ENCODE data around the gene INPP4A. TPM values are rescaled to one million over a fixed set of nuclear protein-coding genes. Genes with fewer than 3 reads are reported as not detected.

INPP4A gene
- total and polyA plus RNA-seq, 7 experiments from 2014 or later, result 51.4 to 165 (median 145) TPM

DNA sequence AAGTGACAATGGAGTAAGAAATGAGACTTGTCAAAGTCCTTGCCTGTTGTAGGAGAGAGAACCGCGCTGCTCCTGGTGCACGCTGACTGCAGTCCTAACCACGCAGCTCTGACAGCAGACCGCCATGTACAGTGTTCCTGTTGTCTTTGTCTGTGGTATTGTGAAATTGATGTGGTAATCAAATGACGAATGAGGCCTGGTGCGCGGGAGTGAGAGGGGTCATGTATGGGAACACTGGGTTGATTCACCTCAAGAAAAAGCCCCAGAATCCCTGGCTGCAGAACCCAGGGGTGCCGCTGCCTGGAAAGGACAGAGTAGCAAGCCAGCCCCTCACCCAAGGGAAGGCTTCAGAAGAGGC, 64.0 kb downstream of the INPP4A start:
- no peaks in the 10 kb centered on the region for H3K27me3 ChIP-seq (ENCODE audit: control insufficient read depth in 2 of 2, insufficient read depth in 2 of 2, low read length in 2 of 2)
- CTCF ChIA-PET, result no interaction called here
- POLR2A ChIA-PET, result no interaction called here
- peak overlapping the region; percentile 22 to 72 (median 54) for H3K4me3 Mint-ChIP-seq
- H3K27ac ChIP-seq (ENCODE audit: low read depth, low read length), result peak overlapping the region; percentile 50
- H3K36me3 ChIP-seq (ENCODE audit: control insufficient read depth in 2 of 3, insufficient read depth in 3 of 3, low read length in 3 of 3), result no peaks in the 10 kb centered on the region
- no peaks in the 10 kb centered on the region for H3K9me3 ChIP-seq (ENCODE audit: control insufficient read depth in 2 of 3, low read length in 3 of 3)
- no peaks in the 10 kb centered on the region for H3K27me3 Mint-ChIP-seq
- DNase-seq (peak in 8 of 9 donors; percentile 52 to 75 (median 63)), ATAC-seq (peak; percentile 81)
- H3K4me1 ChIP-seq (ENCODE audit: control insufficient read depth in 2 of 2, insufficient read depth in 2 of 2, low read length in 2 of 2), result peaks cover 49 to 85% of the 10 kb centered on the region in 2 donors
- peaks cover 5 to 24% (median 8%) of the 10 kb centered on the region in 5 donors for H3K36me3 Mint-ChIP-seq
- peaks cover 82 to 100% (median 98%) of the 10 kb centered on the region in 7 donors for H3K4me1 Mint-ChIP-seq
- intact Hi-C loops (cut with micrococcal nuclease), result loop anchor here in 1 of 2 donors (5.0 kb wide), 1 partner anchor 36 kb away; no protein-coding TSS in a partner anchor
- no peaks in the 10 kb centered on the region for H3K9me3 Mint-ChIP-seq
- H3K4me3 ChIP-seq (ENCODE audit: low read length), result no peak overlapping the region
- H3K27ac Mint-ChIP-seq, result peak overlapping the region; percentile 72 to 92 (median 86)

DNA sequence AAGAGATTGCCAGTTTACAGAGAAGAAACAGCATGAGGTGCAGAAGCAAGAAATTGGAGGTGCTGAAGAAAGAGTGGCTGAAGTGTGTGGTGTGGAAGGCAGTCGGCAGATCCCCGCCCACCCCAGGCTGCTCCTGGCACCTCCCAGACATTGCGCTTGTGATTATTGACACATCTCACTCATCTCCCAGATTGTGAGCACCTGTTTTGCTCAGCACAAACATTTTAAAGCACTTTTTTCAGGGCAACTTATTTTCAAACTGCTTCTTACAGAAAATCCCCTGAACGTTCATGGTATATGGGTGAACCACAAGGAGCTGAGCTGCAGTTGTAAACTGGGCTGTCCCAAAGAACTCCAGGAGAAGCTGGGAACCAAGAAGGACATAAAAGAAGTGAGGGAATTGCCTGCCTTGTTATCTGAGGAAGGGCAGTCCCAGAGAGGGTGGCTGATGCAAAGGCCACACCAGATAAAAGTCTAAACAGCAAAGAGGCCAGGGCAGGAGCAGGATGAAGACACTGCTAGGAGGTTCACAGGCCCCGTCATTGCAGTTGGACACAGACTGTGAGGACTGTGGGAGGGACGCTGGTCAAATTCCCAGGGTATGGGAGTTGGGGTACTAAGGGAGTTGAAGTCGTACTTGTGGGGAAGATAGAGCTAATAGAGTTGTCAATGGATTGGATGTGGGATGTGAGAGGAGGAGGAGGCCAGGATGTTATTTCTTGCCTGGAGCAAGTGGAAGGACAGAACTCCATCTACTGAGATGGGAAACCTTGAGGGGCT, 65.1 kb downstream of the INPP4A start:
- H3K9me3 ChIP-seq (ENCODE audit: control insufficient read depth in 2 of 3, low read length in 3 of 3), result no peaks in the 10 kb centered on the region
- peak overlapping the region in 4 of 10 donors; percentile 9 to 38 (median 30) for H3K4me3 Mint-ChIP-seq
- CTCF ChIA-PET, result interaction anchor here (1.0 kb wide), 1 partner anchor 22 kb away, joined by 3 read pairs; no protein-coding TSS in a partner anchor
- H3K4me3 ChIP-seq (ENCODE audit: low read length), result no peak overlapping the region
- no peaks in the 10 kb centered on the region for H3K27me3 ChIP-seq (ENCODE audit: control insufficient read depth in 2 of 2, insufficient read depth in 2 of 2, low read length in 2 of 2)
- ATAC-seq (no peak), DNase-seq (no peak)
- peaks cover 3 to 24% (median 8%) of the 10 kb centered on the region in 5 donors for H3K36me3 Mint-ChIP-seq
- H3K4me1 ChIP-seq (ENCODE audit: control insufficient read depth in 2 of 2, insufficient read depth in 2 of 2, low read length in 2 of 2), result peaks cover 47 to 84% of the 10 kb centered on the region in 2 donors
- POLR2A ChIA-PET, result no interaction called here
- no peaks in the 10 kb centered on the region for H3K36me3 ChIP-seq (ENCODE audit: control insufficient read depth in 2 of 3, insufficient read depth in 3 of 3, low read length in 3 of 3)
- H3K9me3 Mint-ChIP-seq, result no peaks in the 10 kb centered on the region
- intact Hi-C loops (cut with micrococcal nuclease), result loop anchor here in 1 of 2 donors (5.0 kb wide), 1 partner anchor 37 kb away; no protein-coding TSS in a partner anchor
- H3K4me1 Mint-ChIP-seq, result peaks cover 83 to 100% (median 96%) of the 10 kb centered on the region in 7 donors
- peak overlapping the region; percentile 16 to 92 (median 82) for H3K27ac Mint-ChIP-seq
- no peaks in the 10 kb centered on the region for H3K27me3 Mint-ChIP-seq
- H3K27ac ChIP-seq (ENCODE audit: low read depth, low read length), result peak overlapping the region; percentile 50

DNA sequence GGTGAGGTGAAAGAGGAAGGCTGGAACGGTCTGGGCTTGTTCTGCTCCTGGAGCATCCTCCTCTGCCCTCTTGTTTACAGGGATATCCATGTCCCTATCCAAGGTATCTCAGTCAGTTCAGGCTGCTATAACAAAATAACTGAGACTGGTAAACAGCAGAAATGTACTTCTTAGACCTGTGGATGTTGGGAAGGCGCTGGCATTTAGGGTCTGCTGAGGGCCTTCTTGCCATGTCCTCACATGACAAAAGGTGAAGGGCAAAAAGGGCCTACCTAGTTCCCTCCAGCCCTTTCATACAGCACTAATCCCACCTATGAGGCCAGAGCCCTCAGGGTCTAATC, 65.6 kb downstream of the INPP4A start:
- Histone ChIP-seq H3K36me3 (ENCODE audit: control insufficient read depth in 2 of 3, insufficient read depth in 3 of 3, low read length in 3 of 3) (no peaks in the 10 kb centered on the region), H3K27ac (ENCODE audit: low read depth, low read length) (peak overlapping the region; percentile 50), H3K27me3 (ENCODE audit: control insufficient read depth in 2 of 2, insufficient read depth in 2 of 2, low read length in 2 of 2) (no peaks in the 10 kb centered on the region), H3K4me1 (ENCODE audit: control insufficient read depth in 2 of 2, insufficient read depth in 2 of 2, low read length in 2 of 2) (peaks cover 50 to 84% of the 10 kb centered on the region in 2 donors), H3K4me3 (ENCODE audit: low read length) (no peak overlapping the region), H3K9me3 (ENCODE audit: control insufficient read depth in 2 of 3, low read length in 3 of 3) (no peaks in the 10 kb centered on the region)
- no peak for DNase-seq
- H3K4me1 Mint-ChIP-seq, result peaks cover 81 to 100% (median 95%) of the 10 kb centered on the region in 7 donors
- H3K9me3 Mint-ChIP-seq, result no peaks in the 10 kb centered on the region
- peak overlapping the region; percentile 16 to 92 (median 82) for H3K27ac Mint-ChIP-seq
- H3K4me3 Mint-ChIP-seq, result peak overlapping the region in 3 of 10 donors; percentile 27 to 38 (median 33)
- no peaks in the 10 kb centered on the region for H3K27me3 Mint-ChIP-seq
- POLR2A ChIA-PET, result no interaction called here
- ATAC-seq, result no peak
- CTCF ChIA-PET, result interaction anchor here (1.0 kb wide), 1 partner anchor 23 kb away, joined by 3 read pairs; no protein-coding TSS in a partner anchor
- H3K36me3 Mint-ChIP-seq, result peaks cover 3 to 24% (median 8%) of the 10 kb centered on the region in 5 donors
- intact Hi-C loops (cut with micrococcal nuclease), result no loop called here

DNA sequence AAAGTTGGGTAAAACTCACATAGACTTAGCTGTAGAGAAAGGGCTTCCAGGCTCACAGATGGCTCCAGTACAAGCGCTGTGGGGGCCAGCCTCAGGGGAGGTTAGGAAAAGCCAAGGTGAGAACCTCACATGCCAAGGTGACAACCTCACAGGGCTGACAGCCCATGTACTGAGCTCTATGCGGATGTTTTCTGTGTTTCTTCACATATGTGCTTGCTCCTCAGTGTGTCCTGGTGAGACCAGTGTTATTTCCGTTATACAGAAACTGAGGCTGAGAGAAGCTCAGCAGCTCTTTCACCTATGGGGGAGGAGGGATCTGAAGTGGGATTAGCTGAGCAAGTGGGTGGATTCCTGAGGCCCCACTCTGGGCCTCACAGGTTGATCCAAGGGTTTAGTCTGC, 67.3 kb downstream of the INPP4A start:
- peaks cover 75 to 100% (median 95%) of the 10 kb centered on the region in 7 donors for H3K4me1 Mint-ChIP-seq
- no peak for ATAC-seq
- intact Hi-C loops (cut with micrococcal nuclease), result no loop called here
- no peak overlapping the region for H3K4me3 ChIP-seq (ENCODE audit: low read length)
- peaks cover 52 to 86% of the 10 kb centered on the region in 2 donors for H3K4me1 ChIP-seq (ENCODE audit: control insufficient read depth in 2 of 2, insufficient read depth in 2 of 2, low read length in 2 of 2)
- DNase-seq, result no peak
- H3K27ac Mint-ChIP-seq, result peak overlapping the region in 7 of 9 donors; percentile 49 to 82 (median 72)
- H3K4me3 Mint-ChIP-seq, result no peak overlapping the region
- H3K27me3 Mint-ChIP-seq, result no peaks in the 10 kb centered on the region
- no peaks in the 10 kb centered on the region for H3K9me3 ChIP-seq (ENCODE audit: control insufficient read depth in 2 of 3, low read length in 3 of 3)
- CTCF ChIA-PET, result no interaction called here
- H3K27ac ChIP-seq (ENCODE audit: low read depth, low read length), result no peak overlapping the region
- no peaks in the 10 kb centered on the region for H3K27me3 ChIP-seq (ENCODE audit: control insufficient read depth in 2 of 2, insufficient read depth in 2 of 2, low read length in 2 of 2)
- peaks cover 3 to 18% (median 8%) of the 10 kb centered on the region in 5 donors for H3K36me3 Mint-ChIP-seq
- H3K36me3 ChIP-seq (ENCODE audit: control insufficient read depth in 2 of 3, insufficient read depth in 3 of 3, low read length in 3 of 3), result no peaks in the 10 kb centered on the region
- POLR2A ChIA-PET, result no interaction called here
- no peaks in the 10 kb centered on the region for H3K9me3 Mint-ChIP-seq

DNA sequence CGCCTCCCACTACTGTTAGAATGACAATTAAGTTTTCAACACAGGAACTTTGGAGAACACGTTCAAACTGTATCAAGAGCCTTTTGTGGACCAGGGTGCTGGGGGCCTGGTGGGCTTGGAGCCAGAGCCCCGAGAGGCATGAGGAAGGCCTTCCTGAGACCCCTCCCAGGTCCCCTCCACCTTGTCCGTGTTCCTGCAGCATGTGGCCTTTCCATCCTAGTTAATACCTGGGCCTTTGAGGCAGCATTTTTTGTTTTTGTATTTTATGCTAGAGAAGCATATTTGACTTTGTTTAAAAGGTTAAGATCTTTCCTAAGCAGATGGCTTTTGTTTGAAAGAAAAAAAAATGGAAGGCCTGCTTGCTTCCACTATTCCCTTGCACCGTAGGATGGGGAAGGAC, 68.0 kb downstream of the INPP4A start:
- Histone ChIP-seq H3K9me3 (ENCODE audit: control insufficient read depth in 2 of 3, low read length in 3 of 3) (no peaks in the 10 kb centered on the region), H3K27me3 (ENCODE audit: control insufficient read depth in 2 of 2, insufficient read depth in 2 of 2, low read length in 2 of 2) (no peaks in the 10 kb centered on the region), H3K27ac (ENCODE audit: low read depth, low read length) (no peak overlapping the region), H3K36me3 (ENCODE audit: control insufficient read depth in 2 of 3, insufficient read depth in 3 of 3, low read length in 3 of 3) (no peaks in the 10 kb centered on the region), H3K4me1 (ENCODE audit: control insufficient read depth in 2 of 2, insufficient read depth in 2 of 2, low read length in 2 of 2) (peaks cover 52 to 87% of the 10 kb centered on the region in 2 donors), H3K4me3 (ENCODE audit: low read length) (no peak overlapping the region)
- H3K27me3 Mint-ChIP-seq, result no peaks in the 10 kb centered on the region
- peak overlapping the region in 7 of 9 donors; percentile 32 to 93 (median 66) for H3K27ac Mint-ChIP-seq
- H3K9me3 Mint-ChIP-seq, result no peaks in the 10 kb centered on the region
- CTCF ChIA-PET, result no interaction called here
- H3K4me1 Mint-ChIP-seq, result peaks cover 75 to 100% (median 95%) of the 10 kb centered on the region in 7 donors
- intact Hi-C loops (cut with micrococcal nuclease), result no loop called here
- ATAC-seq, result no peak
- POLR2A ChIA-PET, result no interaction called here
- H3K36me3 Mint-ChIP-seq, result peaks cover 0 to 18% (median 5%) of the 10 kb centered on the region in 5 donors
- DNase-seq, result no peak
- H3K4me3 Mint-ChIP-seq, result peak overlapping the region in 2 of 10 donors; percentile 12 to 48

DNA sequence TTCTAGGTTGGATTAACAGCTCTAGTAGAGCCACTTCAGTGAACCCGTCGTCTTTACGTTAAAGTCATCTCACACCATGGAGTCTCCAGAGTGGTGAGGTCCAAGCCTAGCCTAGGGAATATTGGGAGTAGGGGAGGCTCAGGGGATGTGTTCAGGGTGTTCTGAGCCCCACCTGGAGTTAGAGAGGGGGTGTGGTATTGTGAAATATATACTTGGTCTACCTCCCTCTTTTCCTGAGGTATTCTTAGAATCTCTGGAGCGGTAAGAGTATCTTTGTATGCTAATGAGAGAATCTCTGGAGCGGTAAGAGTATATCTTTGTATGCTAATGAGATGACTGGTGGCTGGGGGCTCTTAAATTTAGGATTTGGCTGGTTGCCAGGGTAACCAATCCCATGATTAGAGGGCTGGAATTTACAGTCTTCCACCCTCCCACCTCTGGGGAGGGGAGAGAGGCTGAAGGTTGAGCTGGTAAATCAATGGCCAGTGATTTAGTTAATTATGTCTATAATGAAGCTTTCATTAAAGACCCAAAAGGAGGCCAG, 69.5 kb downstream of the INPP4A start:
- ChIA-PET POLR2A (interaction anchor here (0.6 kb wide), 1 partner anchor 19 kb away, joined by 5 read pairs; no protein-coding TSS in a partner anchor), CTCF (interaction anchor here (1.1 to 1.9 kb wide), 3 partner anchors 34 to 101 kb away, joined by 3 to 9 read pairs (median 3); no protein-coding TSS in a partner anchor)
- Histone ChIP-seq H3K4me1 (ENCODE audit: control insufficient read depth in 2 of 2, insufficient read depth in 2 of 2, low read length in 2 of 2) (peaks cover 48 to 77% of the 10 kb centered on the region in 2 donors), H3K4me3 (ENCODE audit: low read length) (no peak overlapping the region), H3K27ac (ENCODE audit: low read depth, low read length) (no peak overlapping the region), H3K36me3 (ENCODE audit: control insufficient read depth in 2 of 3, insufficient read depth in 3 of 3, low read length in 3 of 3) (no peaks in the 10 kb centered on the region), H3K9me3 (ENCODE audit: control insufficient read depth in 2 of 3, low read length in 3 of 3) (no peaks in the 10 kb centered on the region), H3K27me3 (ENCODE audit: control insufficient read depth in 2 of 2, insufficient read depth in 2 of 2, low read length in 2 of 2) (no peaks in the 10 kb centered on the region)
- Mint-ChIP-seq H3K27ac (peak overlapping the region; percentile 26 to 84 (median 63)), H3K36me3 (peaks cover 0 to 22% (median 6%) of the 10 kb centered on the region in 5 donors), H3K9me3 (no peaks in the 10 kb centered on the region), H3K27me3 (no peaks in the 10 kb centered on the region), H3K4me3 (peak overlapping the region in 6 of 10 donors; percentile 1 to 45 (median 29)), H3K4me1 (peaks cover 63 to 98% (median 93%) of the 10 kb centered on the region in 7 donors)
- ATAC-seq, result no peak
- intact Hi-C loops (cut with micrococcal nuclease), result no loop called here
- no peak for DNase-seq

All from naive thymus-derived CD4-positive, alpha-beta T cell (primary cell).